ENCODE measurements around the gene ATP5MG. TPM values are rescaled to one million over a fixed set of nuclear protein-coding genes. Genes with fewer than 3 reads are reported as not detected.
"Not testable (repeated sequence)": the region's sequence is repeated elsewhere in the genome, so short reads cannot be mapped to it uniquely, and the experiment has no call there.

Gene ATP5MG
- total RNA-seq, 1 donor from 2014 or later, result 233 TPM

DNA sequence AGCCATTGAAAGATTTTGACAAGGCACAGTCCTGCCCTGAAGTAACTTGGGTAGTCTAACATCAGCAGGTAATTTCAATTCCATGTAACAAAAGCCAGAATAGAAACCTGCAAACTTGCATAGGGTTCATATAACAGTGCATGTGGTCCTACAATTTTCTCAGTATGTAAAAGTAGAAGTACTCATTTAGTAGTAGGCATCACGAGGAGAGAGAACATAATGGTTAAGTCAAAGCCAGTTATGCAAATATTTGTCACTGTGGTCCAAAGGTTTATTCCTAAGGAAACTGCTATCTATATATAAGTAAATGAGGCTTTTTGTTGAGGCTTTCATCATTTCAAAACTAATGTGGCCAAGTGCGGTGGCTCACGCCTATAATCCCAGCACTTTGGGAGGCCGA is 10.1 kb downstream of the ATP5MG start:
- peaks cover 4% of the 10 kb centered on the region for H3K36me3 Mint-ChIP-seq (ENCODE audit: low read depth)
- no peak overlapping the region for H3K27ac Mint-ChIP-seq (ENCODE audit: unreplicated experiment)

DNA sequence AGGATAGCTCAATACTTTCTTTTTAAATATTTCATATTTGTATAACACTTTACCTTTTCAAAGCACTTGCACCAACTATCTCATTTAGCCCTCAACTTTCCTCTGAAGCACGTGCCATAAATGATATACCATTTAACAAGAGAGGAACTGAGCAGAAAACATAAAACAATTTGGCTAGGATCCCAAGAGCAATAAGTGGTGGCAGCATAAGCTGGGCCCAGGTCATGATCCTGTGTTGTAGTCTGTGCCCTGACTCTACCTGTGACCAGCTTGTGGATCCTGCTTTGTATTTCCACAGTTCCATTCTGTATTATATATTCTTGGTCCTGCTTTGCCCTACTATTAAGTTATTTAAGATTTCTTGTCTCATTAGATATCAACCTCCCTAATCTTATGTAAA is 11.5 kb downstream of the ATP5MG start:
- H3K27me3 Mint-ChIP-seq (ENCODE audit: low read depth), result no peaks in the 10 kb centered on the region
- no peak overlapping the region for H3K27ac Mint-ChIP-seq (ENCODE audit: unreplicated experiment)
- no peaks in the 10 kb centered on the region for H3K4me1 Mint-ChIP-seq

More for the DNA sequence above, 10.1 kb downstream of the ATP5MG start:
- no peak for DNase-seq (ENCODE audit: low read depth, low spot score)
- no peaks in the 10 kb centered on the region for H3K9me3 Mint-ChIP-seq
- no peak overlapping the region for H3K4me3 Mint-ChIP-seq
- TF ChIP-seq, protein P1, sequence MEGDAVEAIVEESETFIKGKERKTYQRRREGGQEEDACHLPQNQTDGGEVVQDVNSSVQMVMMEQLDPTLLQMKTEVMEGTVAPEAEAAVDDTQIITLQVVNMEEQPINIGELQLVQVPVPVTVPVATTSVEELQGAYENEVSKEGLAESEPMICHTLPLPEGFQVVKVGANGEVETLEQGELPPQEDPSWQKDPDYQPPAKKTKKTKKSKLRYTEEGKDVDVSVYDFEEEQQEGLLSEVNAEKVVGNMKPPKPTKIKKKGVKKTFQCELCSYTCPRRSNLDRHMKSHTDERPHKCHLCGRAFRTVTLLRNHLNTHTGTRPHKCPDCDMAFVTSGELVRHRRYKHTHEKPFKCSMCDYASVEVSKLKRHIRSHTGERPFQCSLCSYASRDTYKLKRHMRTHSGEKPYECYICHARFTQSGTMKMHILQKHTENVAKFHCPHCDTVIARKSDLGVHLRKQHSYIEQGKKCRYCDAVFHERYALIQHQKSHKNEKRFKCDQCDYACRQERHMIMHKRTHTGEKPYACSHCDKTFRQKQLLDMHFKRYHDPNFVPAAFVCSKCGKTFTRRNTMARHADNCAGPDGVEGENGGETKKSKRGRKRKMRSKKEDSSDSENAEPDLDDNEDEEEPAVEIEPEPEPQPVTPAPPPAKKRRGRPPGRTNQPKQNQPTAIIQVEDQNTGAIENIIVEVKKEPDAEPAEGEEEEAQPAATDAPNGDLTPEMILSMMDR (conservative IDR thresholded peaks at IDR 0.05), result no peak
- H3K27me3 Mint-ChIP-seq (ENCODE audit: low read depth), result no peaks in the 10 kb centered on the region
- no peaks in the 10 kb centered on the region for H3K4me1 Mint-ChIP-seq

DNA sequence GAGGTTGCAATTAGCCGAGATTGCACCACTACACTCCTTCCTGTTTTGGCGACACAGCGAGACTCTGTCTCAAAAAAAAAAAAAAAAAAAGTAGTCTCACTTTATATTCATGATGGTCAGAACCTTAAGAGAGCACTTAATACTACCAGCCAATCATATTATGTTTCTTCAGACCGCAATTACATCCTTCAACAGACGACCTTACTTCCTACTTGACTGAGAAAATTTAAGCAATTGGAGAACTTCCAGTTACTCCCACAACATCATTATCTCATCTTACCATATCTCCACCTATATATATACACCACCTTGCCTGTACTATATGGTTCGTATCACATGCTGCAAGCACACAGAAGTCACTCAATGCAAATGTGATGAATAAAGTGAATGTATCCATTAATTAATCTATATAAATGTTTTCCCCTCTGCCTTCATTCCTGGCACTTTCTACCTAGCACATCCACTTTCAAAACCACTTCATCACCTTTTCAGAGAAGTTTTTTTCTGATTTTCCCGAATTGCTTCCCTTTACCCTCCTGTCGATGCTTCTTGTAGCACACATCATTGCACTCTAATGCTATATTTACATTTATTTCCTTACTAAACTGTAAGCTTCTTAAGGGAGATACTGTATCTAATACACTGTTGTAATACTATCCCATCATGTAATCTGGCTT is 13.8 kb downstream of the ATP5MG start:
- Mint-ChIP-seq H3K4me3 (no peak overlapping the region), H3K4me1 (no peaks in the 10 kb centered on the region), H3K27me3 (ENCODE audit: low read depth) (no peaks in the 10 kb centered on the region), H3K36me3 (ENCODE audit: low read depth) (no peaks in the 10 kb centered on the region), H3K27ac (ENCODE audit: unreplicated experiment) (no peak overlapping the region), H3K9me3 (no peaks in the 10 kb centered on the region)
- DNase-seq (ENCODE audit: low read depth, low spot score), result no peak
- TF ChIP-seq, protein P1 (conservative IDR thresholded peaks at IDR 0.05), result no peak

More for the DNA sequence above, 11.5 kb downstream of the ATP5MG start:
- no peaks in the 10 kb centered on the region for H3K9me3 Mint-ChIP-seq
- no peaks in the 10 kb centered on the region for H3K36me3 Mint-ChIP-seq (ENCODE audit: low read depth)
- TF ChIP-seq, protein P1 (conservative IDR thresholded peaks at IDR 0.05), result no peak
- DNase-seq (ENCODE audit: low read depth, low spot score), result no peak
- H3K4me3 Mint-ChIP-seq, result no peak overlapping the region

DNA sequence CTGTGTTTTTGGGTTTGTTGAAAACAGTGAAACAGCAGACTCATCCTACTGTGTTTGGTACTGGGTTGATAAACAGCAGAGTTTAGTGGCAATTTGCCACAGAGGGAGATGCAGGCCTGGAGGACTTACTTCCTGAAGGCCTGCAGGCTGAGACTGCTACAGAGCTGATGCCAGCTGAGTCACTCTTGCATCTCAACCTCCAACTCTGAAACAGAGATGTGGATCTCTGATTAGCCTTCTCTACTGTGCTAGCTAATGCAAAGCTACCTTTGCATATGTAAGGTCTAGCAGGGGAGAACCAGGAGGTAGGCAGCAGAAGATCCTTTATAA is 14.3 kb downstream of the ATP5MG start:
- H3K36me3 Mint-ChIP-seq (ENCODE audit: low read depth), result no peaks in the 10 kb centered on the region
- TF ChIP-seq, protein P1 (conservative IDR thresholded peaks at IDR 0.05), result no peak
- no peaks in the 10 kb centered on the region for H3K9me3 Mint-ChIP-seq
- no peak for DNase-seq (ENCODE audit: low read depth, low spot score)
- no peaks in the 10 kb centered on the region for H3K4me1 Mint-ChIP-seq
- H3K27me3 Mint-ChIP-seq (ENCODE audit: low read depth), result no peaks in the 10 kb centered on the region
- no peak overlapping the region for H3K4me3 Mint-ChIP-seq
- H3K27ac Mint-ChIP-seq (ENCODE audit: unreplicated experiment), result no peak overlapping the region

DNA sequence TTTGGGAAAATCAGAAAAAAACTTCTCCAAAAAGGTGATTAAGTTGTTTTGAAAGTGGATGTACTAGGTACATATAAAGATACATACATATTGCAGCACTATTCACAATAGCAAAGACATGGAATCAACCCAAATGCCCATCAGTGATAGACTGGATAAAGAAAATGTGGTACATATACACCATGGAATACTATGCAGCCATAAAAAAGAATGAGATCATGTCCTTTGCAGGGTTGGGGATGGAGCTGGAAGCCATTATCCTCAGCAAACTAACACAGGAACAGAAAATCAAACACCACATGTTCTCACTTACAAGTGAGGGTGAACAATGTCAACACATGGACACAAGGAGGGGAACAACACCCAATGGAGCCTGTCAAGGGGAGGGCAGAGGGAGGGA is 15.5 kb downstream of the ATP5MG start:
- H3K27me3 Mint-ChIP-seq (ENCODE audit: low read depth); H3K36me3 Mint-ChIP-seq (ENCODE audit: low read depth); H3K27ac Mint-ChIP-seq (ENCODE audit: unreplicated experiment); H3K4me3 Mint-ChIP-seq; H3K4me1 Mint-ChIP-seq; DNase-seq (ENCODE audit: low read depth, low spot score); H3K9me3 Mint-ChIP-seq: not testable (repeated sequence)

DNA sequence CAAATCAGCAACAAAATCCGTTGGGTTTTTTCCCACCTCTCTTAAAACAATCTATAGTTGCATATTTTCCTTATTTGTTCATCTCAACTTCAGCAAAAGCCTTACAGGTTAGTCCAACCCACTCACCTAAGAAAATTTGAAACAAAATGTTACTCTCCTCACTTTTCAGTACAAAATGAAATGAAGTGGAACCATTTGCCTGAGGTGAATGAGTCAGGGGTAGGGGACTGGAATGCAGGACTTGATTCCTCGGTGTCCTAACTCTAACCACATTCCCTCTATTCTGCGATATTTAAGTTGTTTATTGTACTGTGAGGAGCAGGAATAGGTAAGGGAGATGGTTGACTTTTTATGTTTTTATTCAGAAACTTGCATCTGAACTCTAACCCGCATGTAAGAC is 16.4 kb downstream of the ATP5MG start:
- Mint-ChIP-seq H3K4me1 (no peaks in the 10 kb centered on the region), H3K27me3 (ENCODE audit: low read depth) (no peaks in the 10 kb centered on the region), H3K27ac (ENCODE audit: unreplicated experiment) (no peak overlapping the region), H3K4me3 (no peak overlapping the region), H3K36me3 (ENCODE audit: low read depth) (no peaks in the 10 kb centered on the region), H3K9me3 (no peaks in the 10 kb centered on the region)
- no peak for DNase-seq (ENCODE audit: low read depth, low spot score)
- TF ChIP-seq, protein P1 (conservative IDR thresholded peaks at IDR 0.05), result no peak
